Measurements from ENCODE around the gene TATDN2. TPM values are rescaled to one million over a fixed set of nuclear protein-coding genes. Genes with fewer than 3 reads are reported as not detected.
"Not testable (repeated sequence)": the region's sequence is repeated elsewhere in the genome, so short reads cannot be mapped to it uniquely, and the experiment has no call there.

TATDN2 gene
- total RNA-seq, 4 donors from 2014 or later, result 15.9 to 55.7 (median 26.7) TPM

- DNase-seq, result no peak
- H3K4me1 ChIP-seq, result no peaks in the 10 kb centered on the region
These were observed 42.4 kb downstream of the TATDN2 start for GRCh38 chr3:10290481-10291176.

GRCh38 chr3:10291641-10292040 is 43.4 kb downstream of the TATDN2 start:
- DNase-seq, result no peak
- H3K27ac ChIP-seq, result no peak overlapping the region
- no peaks in the 10 kb centered on the region for H3K36me3 ChIP-seq
- no peaks in the 10 kb centered on the region for H3K27me3 ChIP-seq
- no peak overlapping the region for H3K4me3 ChIP-seq
- no peaks in the 10 kb centered on the region for H3K4me1 ChIP-seq
- no peaks in the 10 kb centered on the region for H3K9me3 ChIP-seq
- intact Hi-C loops (cut with DNase I; ENCODE audit: low total_unique reads), result no loop called here
- no peak for TF ChIP-seq POLR2A (IDR thresholded peaks at IDR 0.05)
- TF ChIP-seq, protein P1, sequence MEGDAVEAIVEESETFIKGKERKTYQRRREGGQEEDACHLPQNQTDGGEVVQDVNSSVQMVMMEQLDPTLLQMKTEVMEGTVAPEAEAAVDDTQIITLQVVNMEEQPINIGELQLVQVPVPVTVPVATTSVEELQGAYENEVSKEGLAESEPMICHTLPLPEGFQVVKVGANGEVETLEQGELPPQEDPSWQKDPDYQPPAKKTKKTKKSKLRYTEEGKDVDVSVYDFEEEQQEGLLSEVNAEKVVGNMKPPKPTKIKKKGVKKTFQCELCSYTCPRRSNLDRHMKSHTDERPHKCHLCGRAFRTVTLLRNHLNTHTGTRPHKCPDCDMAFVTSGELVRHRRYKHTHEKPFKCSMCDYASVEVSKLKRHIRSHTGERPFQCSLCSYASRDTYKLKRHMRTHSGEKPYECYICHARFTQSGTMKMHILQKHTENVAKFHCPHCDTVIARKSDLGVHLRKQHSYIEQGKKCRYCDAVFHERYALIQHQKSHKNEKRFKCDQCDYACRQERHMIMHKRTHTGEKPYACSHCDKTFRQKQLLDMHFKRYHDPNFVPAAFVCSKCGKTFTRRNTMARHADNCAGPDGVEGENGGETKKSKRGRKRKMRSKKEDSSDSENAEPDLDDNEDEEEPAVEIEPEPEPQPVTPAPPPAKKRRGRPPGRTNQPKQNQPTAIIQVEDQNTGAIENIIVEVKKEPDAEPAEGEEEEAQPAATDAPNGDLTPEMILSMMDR (IDR thresholded peaks at IDR 0.05), result no peak

More at GRCh38 chr3:10290481-10291176, 42.4 kb downstream of the TATDN2 start:
- no peaks in the 10 kb centered on the region for H3K27me3 ChIP-seq
- H3K36me3 ChIP-seq, result no peaks in the 10 kb centered on the region
- H3K27ac ChIP-seq, result no peak overlapping the region
- TF ChIP-seq, protein P1 (IDR thresholded peaks at IDR 0.05), result no peak
- no peak for TF ChIP-seq POLR2A (IDR thresholded peaks at IDR 0.05)
- intact Hi-C loops (cut with DNase I; ENCODE audit: low total_unique reads), result no loop called here
- H3K9me3 ChIP-seq, result no peaks in the 10 kb centered on the region
- H3K4me3 ChIP-seq, result no peak overlapping the region

DNA sequence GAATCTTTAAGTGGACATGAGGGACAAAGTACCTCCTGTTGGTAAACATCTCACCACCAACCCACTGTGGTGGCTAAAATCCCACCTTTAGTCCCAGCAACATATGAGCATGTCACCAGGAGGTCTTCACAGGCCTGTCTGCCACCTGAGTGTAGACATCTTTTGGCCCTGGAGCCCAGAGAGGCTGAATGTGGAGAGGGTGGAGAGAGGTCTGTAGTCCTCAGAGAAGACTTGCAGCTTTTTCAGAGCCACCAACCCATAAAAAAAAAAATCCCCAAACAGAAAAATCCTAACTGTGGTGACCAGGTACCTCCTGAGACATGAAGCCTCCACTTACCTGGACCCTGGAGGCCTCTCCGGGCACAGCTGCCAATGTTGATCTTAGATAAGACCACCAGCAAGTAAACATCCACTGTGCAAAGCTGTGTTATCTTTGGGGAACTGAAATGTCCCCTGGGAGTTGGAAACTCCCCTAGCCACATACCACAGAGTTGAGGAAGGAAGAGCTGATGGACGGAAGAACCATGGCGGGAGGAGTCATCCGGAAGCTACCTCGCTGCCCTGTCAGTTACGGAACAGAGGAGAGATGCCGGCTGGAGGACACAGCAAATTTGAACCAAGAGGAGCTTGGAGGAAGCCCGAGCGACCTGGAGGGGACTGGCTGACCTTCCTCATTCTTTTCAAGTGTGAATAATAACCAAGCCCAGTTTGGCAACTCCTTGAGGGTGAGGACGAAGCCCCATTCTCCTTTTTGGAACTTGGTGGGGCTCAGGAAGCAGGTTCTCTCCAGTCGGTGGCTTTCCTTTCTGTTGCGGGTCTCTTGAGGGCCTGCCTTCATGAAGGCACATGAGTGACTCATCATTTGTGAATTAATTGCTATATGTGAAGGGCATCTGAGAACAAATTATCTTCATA is 44.5 kb downstream of the TATDN2 start, which contains the start of gene GHRL:
Gene GHRL, minus strand, starts transcription at position 443 of the 915 bp plus-strand sequence. CDS start 2,767 bp downstream, outside the sequence.
- Histone ChIP-seq H3K4me3 (no peak within 1 kb of the TSS), H3K9me3 (no peaks in the 10 kb centered on the region), H3K36me3 (no peaks in the 10 kb centered on the region), H3K27me3 (no peaks in the 10 kb centered on the region), H3K4me1 (no peaks in the 10 kb centered on the region), H3K27ac (no peak within 1 kb of the TSS)
- no peak for TF ChIP-seq POLR2A (IDR thresholded peaks at IDR 0.05)
- TF ChIP-seq, protein P1 (IDR thresholded peaks at IDR 0.05), result no peak
- no peak for DNase-seq
- intact Hi-C loops (cut with DNase I; ENCODE audit: low total_unique reads), result no loop called here

- TF ChIP-seq POLR2A (IDR thresholded peaks at IDR 0.05), result no peak
- TF ChIP-seq, protein P1 (IDR thresholded peaks at IDR 0.05), result no peak
- Histone ChIP-seq H3K27ac (no peak overlapping the region), H3K27me3 (no peaks in the 10 kb centered on the region), H3K9me3 (no peaks in the 10 kb centered on the region), H3K4me1 (no peaks in the 10 kb centered on the region), H3K4me3 (no peak overlapping the region), H3K36me3 (no peaks in the 10 kb centered on the region)
- no peak for DNase-seq
- intact Hi-C loops (cut with DNase I; ENCODE audit: low total_unique reads), result no loop called here
These were observed 45.8 kb downstream of the TATDN2 start for GRCh38 chr3:10294030-10294586.

- H3K4me1 ChIP-seq; intact Hi-C loops (cut with DNase I; ENCODE audit: low total_unique reads); H3K9me3 ChIP-seq; H3K36me3 ChIP-seq; H3K27me3 ChIP-seq; H3K27ac ChIP-seq; H3K4me3 ChIP-seq; DNase-seq: not testable (repeated sequence)
These were observed 49.8 kb downstream of the TATDN2 start for GRCh38 chr3:10298064-10298463.

All from uterus (tissue), 4 donors.